NCI-H2107 treated with DMSO at 0.1 percent for 48 hours (cell line): ENCODE data around the gene ZDHHC12.

Experiments used
- DNase-seq: peaks from one replicate; lab custom pipeline; 2025; ENCODE audit not compliant: unreplicated experiment; lab: John Stamatoyannopoulos, UW

Gene ZDHHC12

GRCh38 chr9:128729766-128730517 is 6.0 kb upstream of the ZDHHC12 start:
- DNase-seq = no peak

DNA sequence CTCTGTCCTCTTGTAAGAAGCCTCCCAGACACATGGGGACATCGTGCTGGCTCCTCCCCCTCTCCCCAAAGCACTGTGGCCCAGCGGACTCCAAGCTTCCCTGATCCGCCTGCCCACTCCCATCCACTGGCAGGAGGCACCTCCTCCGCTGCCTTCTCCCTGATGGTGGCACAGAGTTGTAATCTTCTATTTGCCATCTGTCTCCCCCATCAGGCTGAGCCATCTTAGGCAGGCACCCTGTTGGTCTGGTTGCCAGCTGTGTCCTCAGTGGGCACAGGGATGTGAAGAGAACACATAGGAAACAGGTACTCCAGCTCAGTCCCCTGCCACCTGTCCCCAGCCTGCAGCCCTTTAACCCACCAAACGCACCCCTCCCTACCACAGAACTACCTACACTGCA is 5.4 kb upstream of the ZDHHC12 start:
- DNase-seq = peak; percentile 11

GRCh38 chr9:128728298-128728697 is 4.4 kb upstream of the ZDHHC12 start:
- DNase-seq = no peak

- no peak for DNase-seq
Observed at GRCh38 chr9:128727640-128728248, 3.8 kb upstream of the ZDHHC12 start.

DNA sequence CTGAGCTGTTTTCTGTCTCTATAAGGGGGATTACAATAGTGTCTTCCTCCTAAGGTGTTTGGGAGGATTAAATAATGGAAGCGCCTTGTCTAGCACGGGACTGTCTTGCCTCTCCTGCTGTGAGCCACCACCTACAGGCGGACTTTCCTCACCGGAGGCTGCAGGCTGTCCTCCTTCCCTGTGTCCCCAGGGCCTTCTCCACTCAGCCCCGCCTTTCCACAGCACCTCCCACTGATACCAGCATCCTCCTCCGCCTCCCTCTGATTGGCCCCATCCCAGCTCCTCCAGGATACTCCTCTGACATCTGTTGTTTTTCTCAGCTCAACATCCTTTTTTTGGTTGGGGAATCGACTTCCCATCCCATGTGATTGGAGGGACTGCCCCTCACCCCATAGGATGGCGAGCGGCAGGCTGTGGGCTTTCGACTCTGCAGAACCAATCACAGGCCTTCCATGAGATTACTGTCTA is 851 bp upstream of the ZDHHC12 start:
- DNase-seq = peak; percentile 27

DNA sequence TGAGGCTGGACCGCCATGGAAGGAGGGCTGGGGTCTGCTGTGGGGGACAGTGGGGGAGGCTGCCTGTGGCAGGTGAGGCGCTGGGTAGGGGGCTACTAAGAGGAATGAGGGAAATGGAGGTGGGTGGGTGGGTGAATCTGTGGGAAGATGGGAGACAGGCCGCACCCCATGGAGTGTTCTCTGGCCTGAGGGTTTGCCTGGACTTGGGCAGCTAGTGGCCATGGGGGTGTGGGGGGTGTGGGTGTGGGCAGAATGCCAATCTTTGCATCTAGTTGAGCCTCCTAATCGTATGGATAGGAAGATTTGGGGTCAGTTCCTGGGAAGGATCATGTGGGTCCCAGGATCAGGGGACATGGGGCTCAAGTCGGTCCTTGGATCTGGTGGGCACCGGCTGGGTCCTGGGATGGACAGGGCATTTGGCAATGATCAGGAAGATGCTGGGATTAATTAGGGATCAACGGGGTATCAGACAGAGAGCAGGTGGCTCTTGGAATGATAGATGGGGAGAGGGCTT is 518 bp downstream of the ZDHHC12 start:
- DNase-seq = no peak

GRCh38 chr9:128722380-128723351 is 1.3 kb downstream of the ZDHHC12 start:
- no peak for DNase-seq

DNA sequence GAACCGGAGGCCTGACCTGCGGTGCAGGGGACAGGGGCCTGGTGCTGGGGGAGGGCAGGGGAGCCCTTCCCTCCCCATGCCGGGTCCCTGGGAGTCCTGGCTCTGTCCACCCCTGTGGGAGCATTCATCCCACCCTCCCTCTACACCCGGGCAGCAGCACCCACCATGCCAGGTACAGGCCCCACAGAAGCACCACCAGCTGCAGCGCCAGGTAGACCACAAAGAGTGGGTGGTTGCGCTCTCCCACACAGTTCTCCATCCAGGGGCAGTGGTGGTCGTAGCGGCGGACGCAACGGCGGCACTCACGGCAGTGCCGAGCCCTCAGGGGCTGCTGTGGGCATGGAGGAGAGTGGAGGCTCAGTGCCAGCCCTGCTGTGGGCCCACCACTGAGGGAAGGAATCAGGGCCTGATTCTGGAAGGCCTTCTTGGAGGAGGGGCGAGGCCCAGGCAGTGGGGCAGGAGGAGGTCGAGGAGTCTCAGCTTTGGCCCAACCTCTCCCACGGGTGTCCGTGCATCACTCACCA is 2.4 kb downstream of the ZDHHC12 start:
- DNase-seq = no peak

DNA sequence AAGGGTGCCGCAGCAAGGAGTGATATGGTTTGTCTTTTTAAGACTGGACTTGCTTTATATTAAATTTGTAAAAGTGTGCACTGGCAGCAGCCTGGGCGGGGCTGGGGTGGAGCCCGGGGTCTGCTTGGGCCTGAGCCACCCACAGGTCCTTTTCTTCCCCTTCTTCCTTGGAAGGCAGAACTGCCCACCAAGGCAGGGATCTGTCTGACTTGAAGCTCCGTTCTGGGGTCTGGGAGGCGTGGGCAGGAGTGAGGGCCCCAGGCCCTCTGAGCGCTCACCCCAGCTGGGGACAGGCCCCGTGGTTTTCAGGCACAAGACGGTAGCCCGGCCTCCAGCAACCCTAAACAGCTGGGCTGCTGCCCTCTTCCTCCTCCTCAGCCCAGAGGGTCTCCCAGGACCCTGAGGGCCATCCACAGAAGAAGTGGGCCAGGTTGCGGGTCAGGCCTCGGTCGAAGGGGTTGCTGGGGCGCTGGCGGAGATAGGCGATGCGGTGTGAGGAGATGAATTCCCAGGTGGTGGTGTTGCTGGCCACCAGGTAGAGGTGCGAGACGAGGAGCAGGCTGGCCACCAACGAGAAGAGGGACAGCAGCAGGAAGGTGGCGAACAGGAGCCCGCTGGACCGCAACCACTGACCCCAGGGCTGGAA is 3.0 kb downstream of the ZDHHC12 start:
- DNase-seq = no peak

DNA sequence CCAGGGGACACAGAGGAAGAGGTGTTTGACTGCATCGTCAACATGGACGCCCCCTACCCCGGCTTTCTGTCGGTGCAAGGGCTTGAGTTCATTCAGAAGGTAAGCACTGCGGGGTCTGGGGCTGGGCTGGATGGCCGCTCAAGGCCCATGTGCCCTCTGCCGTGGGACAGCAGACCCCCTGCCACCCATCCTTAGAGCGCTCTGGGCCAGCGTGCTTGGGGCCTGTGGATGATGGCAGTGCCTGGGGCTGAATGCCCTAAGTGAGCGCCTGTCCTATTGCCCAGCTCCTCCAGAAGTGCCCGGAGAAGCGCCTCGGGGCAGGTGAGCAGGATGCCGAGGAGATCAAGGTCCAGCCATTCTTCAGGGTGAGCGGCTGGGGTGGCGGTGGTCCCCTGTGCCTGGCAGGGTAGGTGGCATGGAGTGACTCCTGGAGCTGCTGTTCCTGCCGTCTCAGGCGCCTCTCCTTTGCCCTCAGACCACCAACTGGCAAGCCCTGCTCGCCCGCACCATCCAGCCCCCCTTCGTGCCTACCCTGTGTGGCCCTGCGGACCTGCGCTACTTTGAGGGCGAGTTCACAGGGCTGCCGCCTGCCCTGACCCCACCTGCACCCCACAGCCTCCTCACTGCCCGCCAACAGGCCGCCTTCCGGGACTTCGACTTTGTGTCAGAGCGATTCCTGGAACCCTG is 3.9 kb downstream of the ZDHHC12 start:
- DNase-seq = no peak

- DNase-seq = no peak
Observed at GRCh38 chr9:128718475-128718874, 5.5 kb downstream of the ZDHHC12 start.

- DNase-seq = no peak
Observed at GRCh38 chr9:128718047-128718446, 5.9 kb downstream of the ZDHHC12 start.

- no peak for DNase-seq
Observed at GRCh38 chr9:128716581-128717254, 7.2 kb downstream of the ZDHHC12 start.

- no peak for DNase-seq
Observed at GRCh38 chr9:128715436-128715750, 8.5 kb downstream of the ZDHHC12 start.

DNA sequence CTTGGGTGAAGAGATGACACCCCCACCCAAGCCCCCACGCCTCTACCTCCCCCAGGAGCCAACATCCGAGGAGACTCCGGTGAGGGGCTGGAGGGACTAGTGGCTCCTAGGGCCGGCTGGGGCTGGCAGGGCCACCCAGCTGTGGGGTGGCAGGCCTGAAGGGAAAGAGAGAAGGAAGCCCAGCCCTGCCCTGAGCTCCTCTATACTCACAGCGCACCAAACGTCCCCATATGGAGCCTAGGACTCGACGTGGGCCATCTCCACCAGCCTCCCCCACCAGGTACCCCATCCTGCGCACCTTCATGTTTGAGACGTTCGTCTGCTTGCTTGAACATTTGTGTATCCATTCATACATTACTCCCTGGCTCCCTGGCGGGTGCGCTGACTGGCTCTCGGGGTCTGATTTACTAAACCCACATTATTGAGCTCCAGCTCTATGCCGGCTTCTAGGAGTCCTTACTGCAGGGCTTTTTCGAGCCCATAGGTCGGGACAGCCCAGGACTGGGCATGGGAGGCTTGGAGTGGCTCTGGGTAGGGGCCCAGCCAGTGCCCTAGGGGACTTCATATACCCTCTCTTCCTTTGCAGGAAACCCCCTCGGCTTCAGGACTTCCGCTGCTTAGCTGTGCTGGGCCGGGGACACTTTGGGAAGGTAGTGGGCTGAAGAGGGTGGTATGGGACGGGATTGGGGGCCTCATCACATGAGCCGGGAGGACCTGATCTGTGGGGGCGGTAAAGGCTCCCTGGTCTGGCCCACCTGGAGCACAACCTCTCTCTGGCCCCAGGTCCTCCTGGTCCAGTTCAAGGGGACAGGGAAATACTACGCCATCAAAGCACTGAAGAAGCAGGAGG is 9.1 kb downstream of the ZDHHC12 start:
- no peak for DNase-seq

GRCh38 chr9:128713941-128714573 is 9.9 kb downstream of the ZDHHC12 start:
- DNase-seq = no peak

- no peak for DNase-seq
Observed at GRCh38 chr9:128713411-128713780, 10.5 kb downstream of the ZDHHC12 start.
